GM23338 (cell line): Measurements from ENCODE around the gene ALG1L2. TPM values are rescaled to one million over a fixed set of nuclear protein-coding genes. Genes with fewer than 3 reads are reported as not detected.
"Not testable (repeated sequence)": the region's sequence is repeated elsewhere in the genome, so short reads cannot be mapped to it uniquely, and the experiment has no call there.

Experiments used
- ATAC-seq: fragments of 200-7000 bp; cut with Tn5 transposase; 3 replicates; pipeline ENCODE4 v1.9.1; 2020
- DNase-seq: peaks from one replicate; pipeline ENCODE4 v3.0.0-alpha.2; 2015; ENCODE audit warnings: low spot score
- H2AFZ ChIP-seq: fragments of 200-600 bp; sonication (generic); 2 replicates; pipeline ENCODE4 v1.8.0; 2016; ENCODE audit warnings: antibody characterized with exemption, mild to moderate bottlenecking, moderate library complexity
- H3F3A ChIP-seq: fragments of 200-600 bp; sonication (generic); replicated peaks from 2 replicates; pipeline ENCODE4 v1.8.0; 2017; ENCODE audit warnings: antibody characterized with exemption, mixed run types, low read depth
- H3K27ac ChIP-seq: fragments of 200-600 bp; sonication (generic); 2 replicates; pipeline ENCODE4 v1.6.1; 2016; ENCODE audit warnings: low read depth
- H3K27me3 ChIP-seq: fragments of 200-600 bp; sonication (generic); 2 replicates; pipeline ENCODE4 v1.8.0; 2016; ENCODE audit warnings: mild to moderate bottlenecking, mixed run types, moderate library complexity; ENCODE audit not compliant: insufficient read depth
- H3K36me3 ChIP-seq: fragments of 200-600 bp; sonication (generic); 2 replicates; pipeline ENCODE4 v1.8.0; 2016; ENCODE audit warnings: mild to moderate bottlenecking; ENCODE audit not compliant: insufficient read depth
- H3K4me1 ChIP-seq: fragments of 200-600 bp; sonication (generic); 2 replicates; pipeline ENCODE4 v1.8.0; 2016; ENCODE audit warnings: mild to moderate bottlenecking, moderate library complexity; ENCODE audit not compliant: insufficient read depth
- H3K4me2 ChIP-seq: fragments of 200-600 bp; sonication (generic); 2 replicates; pipeline ENCODE4 v1.7.1; 2017; ENCODE audit warnings: mixed run types
- H3K4me3 ChIP-seq: fragments of 200-600 bp; sonication (generic); 2 replicates; pipeline ENCODE4 v1.6.1; 2016; ENCODE audit warnings: mixed run types
- H3K79me2 ChIP-seq: fragments of 200-600 bp; sonication (generic); replicated peaks from 2 replicates; pipeline ENCODE4 v1.8.0; 2017; ENCODE audit warnings: mild to moderate bottlenecking; ENCODE audit not compliant: insufficient read depth
- H3K9me2 ChIP-seq: fragments of 200-600 bp; sonication (generic); 2 replicates; pipeline ENCODE4 v1.8.0; 2017; ENCODE audit not compliant: insufficient read depth
- H4K20me1 ChIP-seq: fragments of 200-600 bp; sonication (generic); replicated peaks from 2 replicates; pipeline ENCODE4 v1.8.0; 2017; ENCODE audit warnings: mild to moderate bottlenecking; ENCODE audit not compliant: insufficient read depth
- H3K27ac Mint-ChIP-seq: 2 replicates; pipeline ENCODE4 v1.8.0; 2020; ENCODE audit warnings: inconsistent platforms, mild to moderate bottlenecking, moderate library complexity, mixed read lengths
- H3K27me3 Mint-ChIP-seq: 3 replicates; pipeline ENCODE4 v1.8.0; 2022; ENCODE audit warnings: low read depth, mild to moderate bottlenecking, moderate library complexity, mixed read lengths, inconsistent platforms; ENCODE audit not compliant: insufficient read depth, poor library complexity
- H3K36me3 Mint-ChIP-seq: 3 replicates; pipeline ENCODE4 v1.8.0; 2021; ENCODE audit warnings: low read depth, mild to moderate bottlenecking, inconsistent platforms, moderate library complexity, mixed read lengths
- H3K4me1 Mint-ChIP-seq: 3 replicates; pipeline ENCODE4 v1.8.0; 2020; ENCODE audit warnings: mild to moderate bottlenecking, inconsistent platforms, mixed read lengths
- H3K4me3 Mint-ChIP-seq: 3 replicates; pipeline ENCODE4 v1.8.0; 2021; ENCODE audit warnings: moderate library complexity, mild to moderate bottlenecking, inconsistent platforms, mixed read lengths
- H3K9me3 Mint-ChIP-seq: 3 replicates; pipeline ENCODE4 v1.8.0; 2020; ENCODE audit warnings: moderate library complexity, mild to moderate bottlenecking, inconsistent platforms, mixed read lengths
- EZH2 ChIP-seq: fragments of 200-600 bp; sonication (generic); IDR thresholded peaks from one replicate; pipeline ENCODE4 v1.8.0; 2017; ENCODE audit warnings: antibody characterized with exemption, mild to moderate bottlenecking, low read depth; ENCODE audit not compliant: unreplicated experiment
- ZNF114 ChIP-seq: fragments of 250-450 bp; sonication (Bioruptor Pico); IDR thresholded peaks from 2 replicates; pipeline ENCODE4 v1.5.0; 2020; ENCODE audit warnings: mild to moderate bottlenecking, moderate library complexity
- polyA plus RNA-seq: library from polyadenylated mRNA; unstranded; fragments of >200 nt; fragmentation: Nextera tagmentation; extraction: Ambion mirVana; gene quantifications from 2 replicates; pipeline ENCODE4 v1.2.1, GENCODE V29; 2016
- total RNA-seq: library from RNA; depleted of rRNA; stranded (reverse); fragments of >200 nt; shearing (Covaris generic); gene quantifications from 2 replicates; pipeline ENCODE4 v1.2.3, GENCODE V29; 2014
- TF ChIP-seq, protein P1 (sequence below): IDR thresholded peaks from one replicate; pipeline ENCODE4 v1.6.1; 2018; ENCODE audit warnings: antibody characterized with exemption; ENCODE audit not compliant: unreplicated experiment
- TF ChIP-seq, protein P2 (sequence below), 2 experiments: fragments of 200-600 bp in 1 of 2; sonication (generic) in 1 of 2; conservative IDR thresholded peaks; 2 replicates each; pipeline versions ENCODE4 v1.5.1 to v1.6.1; 2016 to 2017; ENCODE audit warnings: antibody characterized with exemption in 2 of 2, low read depth in 2 of 2, mild to moderate bottlenecking in 2 of 2, moderate library complexity in 1 of 2

The ALG1L2 gene
- total and polyA plus RNA-seq, 2 experiments from 2014 or later: 0.87 TPM; not detected in 1

DNA sequence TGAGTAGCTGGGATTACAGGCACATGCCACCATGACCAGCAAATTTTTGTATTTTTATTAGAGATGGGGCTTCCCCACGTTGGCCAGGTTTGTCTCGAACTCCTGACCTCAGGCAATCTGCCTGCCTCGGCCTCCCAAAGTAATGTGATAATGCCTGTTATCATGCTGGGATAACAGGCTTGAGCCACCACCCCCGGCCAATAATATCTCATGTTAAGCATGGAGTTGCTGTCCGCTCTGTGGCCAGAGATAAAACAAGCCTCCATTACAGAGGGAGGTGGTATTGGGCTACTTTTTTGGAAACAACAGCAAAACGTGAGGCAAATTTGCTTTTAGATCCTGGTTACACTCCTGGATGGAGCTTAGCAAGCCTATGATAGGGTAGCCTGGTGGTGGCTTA lies 32.9 kb upstream of the ALG1L2 start (continued):
- TF ChIP-seq, protein P1, sequence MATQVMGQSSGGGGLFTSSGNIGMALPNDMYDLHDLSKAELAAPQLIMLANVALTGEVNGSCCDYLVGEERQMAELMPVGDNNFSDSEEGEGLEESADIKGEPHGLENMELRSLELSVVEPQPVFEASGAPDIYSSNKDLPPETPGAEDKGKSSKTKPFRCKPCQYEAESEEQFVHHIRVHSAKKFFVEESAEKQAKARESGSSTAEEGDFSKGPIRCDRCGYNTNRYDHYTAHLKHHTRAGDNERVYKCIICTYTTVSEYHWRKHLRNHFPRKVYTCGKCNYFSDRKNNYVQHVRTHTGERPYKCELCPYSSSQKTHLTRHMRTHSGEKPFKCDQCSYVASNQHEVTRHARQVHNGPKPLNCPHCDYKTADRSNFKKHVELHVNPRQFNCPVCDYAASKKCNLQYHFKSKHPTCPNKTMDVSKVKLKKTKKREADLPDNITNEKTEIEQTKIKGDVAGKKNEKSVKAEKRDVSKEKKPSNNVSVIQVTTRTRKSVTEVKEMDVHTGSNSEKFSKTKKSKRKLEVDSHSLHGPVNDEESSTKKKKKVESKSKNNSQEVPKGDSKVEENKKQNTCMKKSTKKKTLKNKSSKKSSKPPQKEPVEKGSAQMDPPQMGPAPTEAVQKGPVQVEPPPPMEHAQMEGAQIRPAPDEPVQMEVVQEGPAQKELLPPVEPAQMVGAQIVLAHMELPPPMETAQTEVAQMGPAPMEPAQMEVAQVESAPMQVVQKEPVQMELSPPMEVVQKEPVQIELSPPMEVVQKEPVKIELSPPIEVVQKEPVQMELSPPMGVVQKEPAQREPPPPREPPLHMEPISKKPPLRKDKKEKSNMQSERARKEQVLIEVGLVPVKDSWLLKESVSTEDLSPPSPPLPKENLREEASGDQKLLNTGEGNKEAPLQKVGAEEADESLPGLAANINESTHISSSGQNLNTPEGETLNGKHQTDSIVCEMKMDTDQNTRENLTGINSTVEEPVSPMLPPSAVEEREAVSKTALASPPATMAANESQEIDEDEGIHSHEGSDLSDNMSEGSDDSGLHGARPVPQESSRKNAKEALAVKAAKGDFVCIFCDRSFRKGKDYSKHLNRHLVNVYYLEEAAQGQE: no peak
- TF ChIP-seq EZH2: no peak
- TF ChIP-seq, protein P2, sequence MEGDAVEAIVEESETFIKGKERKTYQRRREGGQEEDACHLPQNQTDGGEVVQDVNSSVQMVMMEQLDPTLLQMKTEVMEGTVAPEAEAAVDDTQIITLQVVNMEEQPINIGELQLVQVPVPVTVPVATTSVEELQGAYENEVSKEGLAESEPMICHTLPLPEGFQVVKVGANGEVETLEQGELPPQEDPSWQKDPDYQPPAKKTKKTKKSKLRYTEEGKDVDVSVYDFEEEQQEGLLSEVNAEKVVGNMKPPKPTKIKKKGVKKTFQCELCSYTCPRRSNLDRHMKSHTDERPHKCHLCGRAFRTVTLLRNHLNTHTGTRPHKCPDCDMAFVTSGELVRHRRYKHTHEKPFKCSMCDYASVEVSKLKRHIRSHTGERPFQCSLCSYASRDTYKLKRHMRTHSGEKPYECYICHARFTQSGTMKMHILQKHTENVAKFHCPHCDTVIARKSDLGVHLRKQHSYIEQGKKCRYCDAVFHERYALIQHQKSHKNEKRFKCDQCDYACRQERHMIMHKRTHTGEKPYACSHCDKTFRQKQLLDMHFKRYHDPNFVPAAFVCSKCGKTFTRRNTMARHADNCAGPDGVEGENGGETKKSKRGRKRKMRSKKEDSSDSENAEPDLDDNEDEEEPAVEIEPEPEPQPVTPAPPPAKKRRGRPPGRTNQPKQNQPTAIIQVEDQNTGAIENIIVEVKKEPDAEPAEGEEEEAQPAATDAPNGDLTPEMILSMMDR (conservative IDR thresholded peaks at IDR 0.05; ENCODE audit: low read depth in 2 of 2): no peak
- no peak for TF ChIP-seq ZNF114 (CRISPR knock-in tag)

DNA sequence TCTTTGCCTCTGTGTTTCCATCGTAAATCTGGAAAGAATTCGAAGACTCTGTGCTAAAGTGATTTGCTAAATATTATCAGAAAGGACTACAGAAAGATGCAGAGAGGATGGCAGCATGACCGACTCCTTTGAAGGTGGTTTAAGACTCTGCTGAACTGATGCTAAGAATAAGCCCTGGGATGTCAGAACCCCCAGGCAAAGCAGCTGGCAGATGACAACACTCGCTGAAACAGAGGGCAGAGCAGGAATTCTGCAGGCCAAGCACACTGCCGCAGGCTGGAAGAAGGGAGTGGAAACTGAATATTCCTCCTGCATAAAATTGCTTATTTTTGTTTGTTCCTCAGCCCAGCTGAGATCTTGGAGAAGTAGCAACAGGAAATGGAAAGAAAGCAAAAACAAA lies 29.3 kb upstream of the ALG1L2 start:
- not testable (repeated sequence) for H3K36me3 ChIP-seq, H3K27me3 ChIP-seq, H3K4me1 Mint-ChIP-seq, H3K4me3 Mint-ChIP-seq, H3K9me3 Mint-ChIP-seq, DNase-seq, H4K20me1 ChIP-seq, H3K79me2 ChIP-seq, H3K27ac Mint-ChIP-seq, H3K9me2 ChIP-seq, H3K4me3 ChIP-seq, H3K27ac ChIP-seq, H3K4me1 ChIP-seq, H3K36me3 Mint-ChIP-seq, H3K4me2 ChIP-seq, H3K27me3 Mint-ChIP-seq, H3F3A ChIP-seq, H2AFZ ChIP-seq, ATAC-seq

DNA sequence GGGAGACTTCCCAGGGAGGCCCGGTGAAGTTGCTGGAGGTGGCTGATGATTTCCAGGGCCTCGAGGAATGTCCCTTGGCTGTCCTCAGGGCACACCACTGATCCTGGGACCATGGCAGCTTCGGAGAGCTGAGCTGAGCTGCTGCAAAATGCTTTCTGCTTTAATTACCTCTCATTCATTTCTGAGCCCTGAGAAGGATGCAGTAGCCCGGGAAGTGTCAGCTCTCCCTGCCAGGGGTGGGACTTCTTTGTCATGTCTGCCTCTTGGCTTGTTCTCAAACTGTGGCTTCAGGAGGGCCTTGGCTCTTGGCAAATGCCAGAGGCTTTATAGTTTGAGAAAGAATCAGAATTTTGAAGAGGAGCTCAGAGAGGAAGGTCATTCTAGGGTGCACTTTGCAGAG lies 28.7 kb upstream of the ALG1L2 start:
- H3K27me3 Mint-ChIP-seq, H3F3A ChIP-seq, H3K36me3 ChIP-seq, H3K27ac Mint-ChIP-seq, DNase-seq, H3K4me3 ChIP-seq, H4K20me1 ChIP-seq, H3K36me3 Mint-ChIP-seq, H3K9me3 Mint-ChIP-seq, H3K27me3 ChIP-seq, H3K79me2 ChIP-seq, H2AFZ ChIP-seq, H3K27ac ChIP-seq, H3K4me1 Mint-ChIP-seq, H3K4me2 ChIP-seq, ATAC-seq, H3K4me3 Mint-ChIP-seq, H3K9me2 ChIP-seq, H3K4me1 ChIP-seq: not testable (repeated sequence)

DNA sequence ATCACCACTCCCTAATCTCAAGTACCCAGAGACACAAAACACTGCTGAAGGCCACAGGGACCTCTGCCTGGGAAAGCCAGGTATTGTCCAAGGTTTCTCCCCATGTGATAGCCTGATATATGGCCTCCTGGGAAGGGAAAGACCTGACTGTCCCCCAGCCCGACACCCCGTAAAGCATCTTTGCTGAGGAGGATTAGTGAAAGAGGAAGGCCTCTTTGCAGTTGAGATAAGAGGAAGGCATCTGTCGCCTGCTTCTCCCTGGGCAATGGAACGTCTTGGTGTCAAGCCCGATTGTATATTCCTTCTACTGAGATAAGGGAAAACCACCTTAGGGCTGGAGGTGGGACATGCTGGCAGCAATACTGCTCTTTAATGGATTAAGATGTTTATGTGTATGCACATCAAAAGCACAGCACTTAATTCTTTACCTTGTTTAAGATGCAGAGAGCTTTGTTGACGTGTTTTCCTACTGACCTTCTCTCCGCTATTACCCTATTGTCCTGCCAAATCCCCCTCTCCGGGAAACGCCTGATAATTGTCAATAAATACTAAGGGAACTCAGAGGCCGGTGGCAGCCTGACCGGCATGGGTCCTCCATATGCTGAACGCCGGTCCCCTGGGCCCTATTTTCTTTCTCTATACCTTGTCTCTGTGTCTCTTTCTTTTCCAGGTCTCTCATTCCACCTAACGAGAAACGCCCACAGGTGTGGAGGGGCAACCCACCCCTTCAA lies 23.9 kb upstream of the ALG1L2 start:
- not testable (repeated sequence) for DNase-seq, H3F3A ChIP-seq, H3K4me2 ChIP-seq, H3K27ac Mint-ChIP-seq, H3K36me3 ChIP-seq, H3K36me3 Mint-ChIP-seq, H3K27ac ChIP-seq, H3K9me2 ChIP-seq, H3K4me1 ChIP-seq, H2AFZ ChIP-seq, H4K20me1 ChIP-seq, ATAC-seq, H3K4me1 Mint-ChIP-seq, H3K79me2 ChIP-seq, H3K9me3 Mint-ChIP-seq, H3K4me3 Mint-ChIP-seq, H3K27me3 ChIP-seq, H3K4me3 ChIP-seq
- H3K27me3 Mint-ChIP-seq: peaks cover 22% of the 10 kb centered on the region

DNA sequence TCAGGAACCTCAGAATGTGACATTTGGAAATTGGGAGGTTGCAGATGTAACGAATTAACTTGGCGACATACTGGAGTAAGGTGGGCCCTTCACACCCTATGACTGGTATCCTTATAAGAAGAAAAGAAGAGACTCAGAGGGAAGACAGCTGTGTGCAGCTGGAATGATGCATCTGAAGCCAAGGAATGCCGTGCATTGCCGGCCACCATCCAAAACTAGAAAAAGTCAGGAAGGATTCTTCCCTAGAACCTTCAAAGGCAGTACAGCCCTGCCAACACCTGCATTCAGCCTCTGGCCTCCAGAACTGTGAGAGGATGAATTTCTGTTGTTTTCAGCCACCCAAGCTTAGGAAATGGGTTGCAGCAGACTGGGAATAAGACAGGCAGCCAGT lies 23.4 kb upstream of the ALG1L2 start:
- not testable (repeated sequence) for H3K27ac ChIP-seq, H3K36me3 Mint-ChIP-seq, H3K4me3 Mint-ChIP-seq, H3K4me2 ChIP-seq, ATAC-seq, H3K4me1 Mint-ChIP-seq, H3K79me2 ChIP-seq, H3K9me2 ChIP-seq, H3K9me3 Mint-ChIP-seq, H3K27ac Mint-ChIP-seq, H3K4me3 ChIP-seq, H3K36me3 ChIP-seq, H3K4me1 ChIP-seq, H3K27me3 ChIP-seq, DNase-seq, H4K20me1 ChIP-seq, H3F3A ChIP-seq, H2AFZ ChIP-seq
- peaks cover 22% of the 10 kb centered on the region for H3K27me3 Mint-ChIP-seq
